OCI-LY7 (cell line): ENCODE results near the gene TBC1D30.

Experiments
- EZH2phosphoT487 ChIP-seq: fragments of 200-600 bp; sonication (generic); IDR thresholded peaks from 2 replicates; pipeline ENCODE4 v1.6.1; 2018; ENCODE audit warnings: low read depth, borderline replicate concordance, mild to moderate bottlenecking, mixed run types, antibody characterized with exemption, low read length, moderate library complexity, mixed read lengths
- TF ChIP-seq, protein P1 (sequence below): fragments of 200-600 bp; sonication (generic); conservative IDR thresholded peaks from 2 replicates; pipeline ENCODE4 v1.5.1; 2014; ENCODE audit warnings: mild to moderate bottlenecking, antibody characterized with exemption, low read length, moderate library complexity, mixed read lengths

DNA sequence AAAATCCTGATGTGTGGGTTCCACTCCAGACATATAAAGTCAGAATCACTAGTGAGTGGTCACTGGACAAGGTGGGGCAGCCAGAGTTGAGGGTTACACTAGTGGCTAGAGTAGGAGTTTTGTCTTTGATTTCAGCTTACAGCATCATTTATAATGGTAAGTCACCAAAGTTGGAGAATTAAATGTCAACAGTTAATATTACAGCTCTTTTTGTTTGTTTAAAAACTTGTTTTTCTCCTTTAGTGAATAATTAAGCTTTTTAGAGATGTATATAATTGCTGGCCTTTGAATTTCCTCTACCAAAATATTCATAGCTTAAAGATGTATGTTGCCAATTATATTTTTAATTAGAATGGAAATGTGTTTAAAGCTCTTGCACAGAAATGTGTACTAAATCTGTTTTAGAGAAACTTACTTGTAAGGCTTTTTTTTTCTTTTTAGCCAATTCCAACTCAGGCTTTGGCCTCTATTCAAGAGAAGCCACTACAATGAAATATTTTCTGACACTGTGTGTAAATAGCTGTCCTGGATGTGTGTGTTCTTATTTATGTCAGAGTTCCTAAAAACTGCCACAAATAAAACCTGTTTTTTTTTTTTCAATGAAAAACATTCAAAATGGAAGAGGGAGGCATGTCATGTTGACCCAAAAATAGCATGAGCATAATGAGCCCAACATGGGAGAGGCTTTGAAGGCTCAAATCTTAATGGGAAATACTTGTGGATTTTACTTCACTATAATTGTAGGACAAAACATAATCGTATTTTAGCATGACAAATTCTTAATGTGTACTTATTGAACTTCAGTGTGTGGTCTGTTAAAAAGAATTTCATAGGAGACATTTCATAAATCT, 92.2 kb downstream of the TBC1D30 start:
- TF ChIP-seq, protein P1, sequence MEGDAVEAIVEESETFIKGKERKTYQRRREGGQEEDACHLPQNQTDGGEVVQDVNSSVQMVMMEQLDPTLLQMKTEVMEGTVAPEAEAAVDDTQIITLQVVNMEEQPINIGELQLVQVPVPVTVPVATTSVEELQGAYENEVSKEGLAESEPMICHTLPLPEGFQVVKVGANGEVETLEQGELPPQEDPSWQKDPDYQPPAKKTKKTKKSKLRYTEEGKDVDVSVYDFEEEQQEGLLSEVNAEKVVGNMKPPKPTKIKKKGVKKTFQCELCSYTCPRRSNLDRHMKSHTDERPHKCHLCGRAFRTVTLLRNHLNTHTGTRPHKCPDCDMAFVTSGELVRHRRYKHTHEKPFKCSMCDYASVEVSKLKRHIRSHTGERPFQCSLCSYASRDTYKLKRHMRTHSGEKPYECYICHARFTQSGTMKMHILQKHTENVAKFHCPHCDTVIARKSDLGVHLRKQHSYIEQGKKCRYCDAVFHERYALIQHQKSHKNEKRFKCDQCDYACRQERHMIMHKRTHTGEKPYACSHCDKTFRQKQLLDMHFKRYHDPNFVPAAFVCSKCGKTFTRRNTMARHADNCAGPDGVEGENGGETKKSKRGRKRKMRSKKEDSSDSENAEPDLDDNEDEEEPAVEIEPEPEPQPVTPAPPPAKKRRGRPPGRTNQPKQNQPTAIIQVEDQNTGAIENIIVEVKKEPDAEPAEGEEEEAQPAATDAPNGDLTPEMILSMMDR = no peak
- TF ChIP-seq EZH2phosphoT487 = no peak
